Measurements from ENCODE around the gene ADAMTS9.

DNA sequence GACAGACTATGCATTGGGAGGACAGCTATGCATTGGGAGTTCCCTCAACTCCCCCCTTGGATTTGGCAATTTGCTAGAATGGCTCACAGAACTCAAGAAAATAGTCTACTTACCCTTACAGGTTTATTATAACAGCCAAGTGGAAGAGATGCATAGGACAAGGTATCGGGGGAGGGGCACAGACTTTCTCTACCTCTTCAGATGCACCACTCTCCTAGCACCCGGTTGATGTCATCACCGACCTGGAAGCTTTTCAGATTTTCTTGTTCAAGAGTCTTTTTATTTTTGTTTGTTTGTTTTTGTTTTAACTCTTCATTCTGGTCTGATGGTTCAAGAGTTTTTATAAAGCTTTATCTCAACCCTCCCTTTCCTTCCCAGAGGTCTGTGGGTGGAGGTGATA is 20.7 kb upstream of the ADAMTS9 start:
- TF ChIP-seq CTCF (IDR thresholded peaks at IDR 0.05) (no peak), POLR2A (IDR thresholded peaks at IDR 0.05) (no peak)
